Omental fat pad (tissue), 4 donors: ENCODE data around the gene CALML5. TPM values are rescaled to one million over a fixed set of nuclear protein-coding genes. Genes with fewer than 3 reads are reported as not detected.

Source experiments
- ATAC-seq: fragments of 150-250 bp; one replicate; pipeline ENCODE4 v1.9.1; 2016; ENCODE audit warnings: mild to moderate bottlenecking, moderate library complexity; ENCODE audit not compliant: low FRiP score
- DNase-seq: peaks from one replicate; pipeline ENCODE4 v3.0.0-alpha.2; 2019; ENCODE audit warnings: low spot score
- total RNA-seq, 4 donors: library from RNA; depleted of rRNA; stranded (reverse); fragments of >200 nt; gene quantifications; one replicate each; pipeline ENCODE4 v1.1.0, GENCODE V29; 2016
- TF ChIP-seq, protein P1 (sequence below), 3 donors: fragments of 450-650 bp; IDR thresholded peaks; one replicate each; pipeline ENCODE4 v1.5.1; 2016 to 2017; ENCODE audit warnings: antibody characterized with exemption in 3 of 3, mild to moderate bottlenecking in 3 of 3, moderate library complexity in 2 of 3

CALML5 gene
- total RNA-seq, 4 donors from 2014 or later, result not detected

DNA sequence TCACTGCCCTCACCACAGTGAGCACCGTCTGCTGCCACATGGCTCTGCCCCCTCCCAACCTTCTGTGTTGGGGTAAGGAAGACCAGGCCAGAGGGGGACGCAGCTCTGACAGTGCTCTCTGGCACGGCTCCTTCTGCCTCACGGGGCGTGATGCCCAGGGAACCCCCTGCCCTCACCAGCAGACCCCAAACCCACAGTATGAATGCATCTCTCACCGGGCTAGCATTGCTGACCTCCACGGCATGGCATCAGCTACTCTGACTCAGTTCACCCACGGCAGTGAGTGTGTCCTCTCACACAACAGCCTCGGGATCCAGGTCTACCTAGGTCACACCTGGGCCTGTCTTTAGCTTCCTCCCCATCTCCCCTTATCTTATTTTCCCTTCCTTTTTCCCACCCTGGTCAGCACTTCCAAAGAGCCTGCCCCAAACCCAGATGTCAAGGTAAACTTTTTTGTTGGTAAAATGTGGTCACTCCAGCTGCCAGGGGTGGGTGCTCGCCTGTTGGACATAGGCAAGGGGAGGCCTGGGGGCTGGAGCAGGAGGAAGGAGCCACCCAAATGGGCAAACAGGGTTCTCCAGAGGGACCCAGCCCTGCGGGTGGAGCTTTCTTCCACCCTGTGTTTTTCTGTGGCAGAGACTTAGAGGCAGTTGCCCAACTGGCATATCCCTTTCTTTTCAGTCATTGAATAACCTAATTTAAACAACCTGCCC lies 29.8 kb upstream of the CALML5 start:
- ATAC-seq (no peak), DNase-seq (no peak)
- TF ChIP-seq, protein P1, sequence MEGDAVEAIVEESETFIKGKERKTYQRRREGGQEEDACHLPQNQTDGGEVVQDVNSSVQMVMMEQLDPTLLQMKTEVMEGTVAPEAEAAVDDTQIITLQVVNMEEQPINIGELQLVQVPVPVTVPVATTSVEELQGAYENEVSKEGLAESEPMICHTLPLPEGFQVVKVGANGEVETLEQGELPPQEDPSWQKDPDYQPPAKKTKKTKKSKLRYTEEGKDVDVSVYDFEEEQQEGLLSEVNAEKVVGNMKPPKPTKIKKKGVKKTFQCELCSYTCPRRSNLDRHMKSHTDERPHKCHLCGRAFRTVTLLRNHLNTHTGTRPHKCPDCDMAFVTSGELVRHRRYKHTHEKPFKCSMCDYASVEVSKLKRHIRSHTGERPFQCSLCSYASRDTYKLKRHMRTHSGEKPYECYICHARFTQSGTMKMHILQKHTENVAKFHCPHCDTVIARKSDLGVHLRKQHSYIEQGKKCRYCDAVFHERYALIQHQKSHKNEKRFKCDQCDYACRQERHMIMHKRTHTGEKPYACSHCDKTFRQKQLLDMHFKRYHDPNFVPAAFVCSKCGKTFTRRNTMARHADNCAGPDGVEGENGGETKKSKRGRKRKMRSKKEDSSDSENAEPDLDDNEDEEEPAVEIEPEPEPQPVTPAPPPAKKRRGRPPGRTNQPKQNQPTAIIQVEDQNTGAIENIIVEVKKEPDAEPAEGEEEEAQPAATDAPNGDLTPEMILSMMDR (IDR thresholded peaks at IDR 0.05), result no peak

- DNase-seq, result no peak
- ATAC-seq, result no peak
- TF ChIP-seq, protein P1 (IDR thresholded peaks at IDR 0.05), result no peak
Observed at GRCh38 chr10:5527332-5528200, 28.2 kb upstream of the CALML5 start.

DNA sequence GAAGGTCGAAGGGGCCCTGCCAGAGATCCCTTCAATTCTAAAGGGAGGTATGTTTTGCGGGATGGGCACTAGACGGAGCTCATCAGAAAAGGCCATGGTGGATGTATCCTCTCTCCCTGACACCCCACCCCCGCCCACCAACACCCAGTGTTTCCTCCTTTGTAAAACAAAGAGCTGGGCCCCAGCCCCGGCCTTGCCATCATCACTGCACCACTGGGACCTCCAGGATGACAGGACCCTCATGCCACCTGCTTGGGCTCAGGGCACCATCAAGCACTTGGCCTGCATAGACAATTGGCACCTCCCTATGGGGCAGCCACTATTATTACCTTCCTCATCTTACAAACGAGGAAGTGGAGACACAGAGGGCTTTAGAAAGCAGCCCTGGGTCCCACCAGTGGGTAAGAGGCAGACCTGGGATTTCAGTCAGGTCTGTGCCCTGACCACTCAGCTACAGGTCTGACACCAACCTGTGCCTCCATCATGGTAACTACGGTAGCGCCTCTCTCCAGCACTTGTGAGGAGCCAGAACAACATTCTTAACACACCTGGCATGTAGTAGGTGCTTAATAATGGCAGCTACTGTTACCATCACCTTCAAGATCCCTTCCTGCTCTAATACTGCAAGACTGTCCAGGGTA lies 27.4 kb upstream of the CALML5 start:
- TF ChIP-seq, protein P1 (IDR thresholded peaks at IDR 0.05), result no peak
- no peak for ATAC-seq
- no peak for DNase-seq

- DNase-seq, result no peak
Observed at GRCh38 chr10:5525561-5526341, 26.4 kb upstream of the CALML5 start.

DNA sequence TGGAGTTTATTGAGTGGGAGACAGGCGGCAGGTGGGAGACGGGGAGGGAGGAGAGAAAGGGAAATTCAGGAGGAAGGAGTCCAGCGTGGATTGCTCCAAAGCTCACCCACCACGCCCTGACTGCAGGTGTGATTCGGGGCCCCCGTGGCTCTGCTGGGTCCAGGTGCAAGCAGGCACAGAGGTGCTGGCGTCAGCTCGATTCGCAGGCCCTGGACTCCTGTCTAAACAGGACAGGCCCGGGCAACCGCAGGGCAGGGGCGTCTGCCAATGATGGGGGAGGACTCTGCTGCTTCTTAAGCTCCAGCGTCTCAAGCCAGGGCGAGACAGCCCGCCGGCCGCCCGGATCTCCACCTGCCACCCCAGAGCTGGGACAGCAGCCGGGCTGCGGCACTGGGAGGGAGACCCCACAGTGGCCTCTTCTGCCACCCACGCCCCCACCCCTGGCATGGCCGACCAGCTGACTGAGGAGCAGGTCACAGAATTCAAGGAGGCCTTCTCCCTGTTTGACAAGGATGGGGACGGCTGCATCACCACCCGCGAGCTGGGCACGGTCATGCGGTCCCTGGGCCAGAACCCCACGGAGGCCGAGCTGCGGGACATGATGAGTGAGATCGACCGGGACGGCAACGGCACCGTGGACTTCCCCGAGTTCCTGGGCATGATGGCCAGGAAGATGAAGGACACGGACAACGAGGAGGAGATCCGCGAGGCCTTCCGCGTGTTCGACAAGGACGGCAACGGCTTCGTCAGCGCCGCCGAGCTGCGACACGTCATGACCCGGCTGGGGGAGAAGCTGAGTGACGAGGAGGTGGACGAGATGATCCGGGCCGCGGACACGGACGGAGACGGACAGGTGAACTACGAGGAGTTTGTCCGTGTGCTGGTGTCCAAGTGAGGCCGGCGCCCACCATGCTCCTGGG lies 25.5 kb upstream of the CALML5 start, which contains the start of gene CALML3:
Gene CALML3 (plus strand): TSS at position 321 of the 920 bp plus-strand sequence. CDS start 125 bp downstream, at position 446.
- TF ChIP-seq, protein P1 (IDR thresholded peaks at IDR 0.05), result no peak
- no peak for DNase-seq
- no peak for ATAC-seq

More at GRCh38 chr10:5525561-5526341, 26.4 kb upstream of the CALML5 start:
- peak; percentile 70 for ATAC-seq
- TF ChIP-seq, protein P1 (IDR thresholded peaks at IDR 0.05), result no peak
